ENCODE measurements around the gene GLTP.
"Not testable (repeated sequence)": the region's sequence is repeated elsewhere in the genome, so short reads cannot be mapped to it uniquely, and the experiment has no call there.

- TF ChIP-seq CTCF, POLR2A (IDR thresholded peaks at IDR 0.05): not testable (repeated sequence)
Measured at GRCh38 chr12:109929326-109929725, 49.0 kb upstream of the GLTP start.
